NCI-H1092 treated with DMSO at 0.1 percent for 48 hours (cell line): ENCODE results near the gene TP53I11.

Experiments used
- DNase-seq: peaks from one replicate; lab custom pipeline; 2025; lab: John Stamatoyannopoulos, UW

TP53I11 gene

GRCh38 chr11:44912270-44912987 is 38.3 kb downstream of the TP53I11 start:
- DNase-seq, result no peak

DNA sequence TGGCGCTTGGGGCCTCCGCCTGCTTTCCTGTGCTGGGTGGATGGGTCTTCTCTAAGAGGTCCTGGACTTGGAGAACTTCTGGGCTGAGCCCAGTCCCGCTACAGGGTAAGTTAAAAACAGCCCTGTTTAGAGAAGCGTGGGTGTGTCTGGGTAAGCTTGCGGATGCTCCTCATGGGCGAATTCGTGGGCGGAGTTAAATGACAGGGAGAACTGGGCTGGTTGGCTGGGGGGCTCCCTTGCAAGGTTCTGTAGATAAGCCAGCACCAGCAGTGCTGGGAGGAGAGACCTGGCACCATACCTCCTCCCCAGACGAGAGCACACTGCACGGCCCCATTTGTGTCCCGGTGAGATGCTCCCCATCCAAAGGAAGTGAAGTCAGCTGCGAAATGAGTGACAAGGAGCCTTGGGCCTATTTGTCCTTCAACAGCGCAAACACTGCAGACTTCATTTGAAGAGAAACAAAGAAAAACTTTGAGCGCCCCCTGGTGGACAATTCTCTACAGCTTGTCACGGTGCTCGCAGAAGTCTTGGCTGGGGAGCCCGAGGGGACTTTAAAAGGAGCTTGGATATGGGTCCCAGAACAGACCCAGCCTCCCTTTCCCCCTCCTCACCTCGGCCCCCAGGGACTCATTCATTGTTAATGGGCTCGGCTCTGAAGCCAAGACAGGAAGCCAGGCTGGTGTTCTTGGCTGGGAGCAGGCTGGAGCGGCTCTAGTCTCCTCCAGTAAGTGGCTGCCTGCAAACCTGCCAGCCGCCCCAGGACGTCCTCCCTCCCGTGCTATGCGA is 39.5 kb downstream of the TP53I11 start:
- DNase-seq, result peak; percentile 85

DNA sequence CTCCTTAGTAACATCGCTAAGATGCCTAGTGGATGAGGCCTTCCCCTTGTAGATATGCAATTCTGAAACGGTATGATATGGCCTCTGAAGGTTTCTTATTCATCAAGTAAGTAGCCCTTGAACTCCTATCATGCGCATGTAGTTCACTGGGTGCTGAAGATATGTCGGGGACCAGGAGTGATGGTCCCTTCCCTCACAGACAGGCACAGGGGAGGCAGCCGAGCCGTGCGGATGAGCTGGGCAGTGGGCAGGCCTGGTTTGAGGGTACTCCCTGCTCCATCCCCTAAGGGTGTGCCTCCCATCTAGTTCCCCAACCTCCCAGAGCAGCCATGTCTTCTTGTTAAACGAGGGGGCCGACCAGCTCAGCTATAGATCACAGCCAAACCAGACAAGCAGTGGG is 40.1 kb downstream of the TP53I11 start:
- no peak for DNase-seq

DNA sequence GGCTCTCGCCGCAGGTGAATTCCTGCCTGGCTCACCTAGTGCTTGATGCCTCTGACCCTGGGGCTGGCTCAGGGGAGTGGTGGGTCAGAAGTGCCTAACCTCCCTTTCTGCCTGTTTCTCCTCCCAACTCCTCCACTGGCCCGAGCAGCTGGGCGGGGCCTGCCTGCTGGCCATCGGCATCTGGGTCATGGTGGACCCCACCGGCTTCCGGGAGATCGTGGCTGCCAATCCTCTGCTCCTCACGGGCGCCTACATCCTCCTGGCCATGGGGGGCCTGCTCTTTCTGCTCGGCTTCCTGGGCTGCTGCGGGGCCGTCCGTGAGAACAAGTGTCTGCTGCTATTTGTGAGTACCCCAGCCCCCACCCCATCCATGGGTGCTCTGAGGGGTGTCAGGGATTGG is 41.1 kb downstream of the TP53I11 start:
- no peak for DNase-seq

- no peak for DNase-seq
Observed at GRCh38 chr11:44906649-44907048, 44.0 kb downstream of the TP53I11 start.

- DNase-seq, result no peak
Observed at GRCh38 chr11:44905131-44905866, 45.4 kb downstream of the TP53I11 start.

GRCh38 chr11:44904261-44905020 is 46.2 kb downstream of the TP53I11 start:
- DNase-seq, result no peak

DNA sequence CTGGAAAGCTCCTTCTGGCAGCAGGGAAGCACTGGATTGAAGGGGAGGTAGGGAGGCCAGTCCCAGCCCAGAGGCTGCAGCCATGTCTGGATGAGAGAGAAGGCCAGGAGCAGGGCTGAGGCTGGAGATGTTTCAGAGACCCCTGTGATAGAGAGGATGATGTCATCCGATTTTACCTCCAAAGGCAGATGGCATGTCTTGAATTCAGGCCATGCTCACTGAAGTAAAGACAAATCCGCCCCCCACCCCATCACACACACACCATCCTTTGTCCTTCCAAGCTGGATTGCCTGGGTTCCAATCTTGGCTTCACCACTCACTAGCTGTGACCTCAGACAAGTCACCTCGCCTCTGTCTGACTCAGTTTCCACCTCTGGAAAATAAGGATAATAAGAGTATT is 47.2 kb downstream of the TP53I11 start:
- DNase-seq, result no peak

GRCh38 chr11:44903035-44903434 is 47.6 kb downstream of the TP53I11 start:
- no peak for DNase-seq

- DNase-seq, result no peak
Observed at GRCh38 chr11:44901786-44902185, 48.9 kb downstream of the TP53I11 start.

- no peak for DNase-seq
Observed at GRCh38 chr11:44901120-44901633, 49.5 kb downstream of the TP53I11 start.

GRCh38 chr11:44899959-44900358 is 50.7 kb downstream of the TP53I11 start:
- DNase-seq, result no peak

DNA sequence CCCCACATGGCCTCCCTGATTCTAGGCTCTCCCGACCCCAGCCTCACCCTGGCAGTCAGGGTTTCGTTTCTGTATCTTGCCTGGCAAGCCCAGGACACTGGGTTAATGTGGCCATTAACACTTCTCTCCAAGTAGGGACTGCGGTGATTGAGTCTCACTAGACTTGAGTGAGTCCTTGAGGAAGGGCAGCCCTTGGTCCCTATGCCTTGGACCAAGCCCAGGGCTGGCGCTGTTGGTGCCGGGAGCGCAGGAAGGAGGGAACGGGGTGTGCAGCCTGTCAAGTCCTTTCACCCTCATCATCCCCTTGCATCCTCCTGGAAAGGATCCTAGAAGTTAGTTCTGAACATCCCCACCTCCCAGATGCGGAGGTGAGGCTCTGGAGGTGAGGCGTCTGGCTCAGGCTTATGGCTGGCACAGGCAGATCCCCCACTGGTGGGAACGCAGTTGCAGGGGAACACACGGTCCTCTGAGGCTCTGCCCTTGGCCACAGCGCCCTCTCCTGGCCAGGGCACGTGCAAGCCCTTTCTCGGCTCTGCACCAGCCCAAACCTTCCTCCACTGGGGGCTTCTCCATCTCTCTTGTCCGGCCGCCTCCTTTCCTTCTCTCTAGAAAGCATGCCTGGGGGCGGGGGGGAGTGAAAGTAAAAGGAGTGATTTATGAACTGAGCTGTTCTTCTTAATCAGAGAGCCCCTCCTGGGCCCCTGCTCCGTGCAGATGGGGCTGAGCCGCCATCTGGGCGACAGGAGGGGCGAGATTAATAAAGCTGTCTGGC is 56.7 kb downstream of the TP53I11 start:
- DNase-seq, result peak; percentile 61

GRCh38 chr11:44893308-44893822 is 57.3 kb downstream of the TP53I11 start:
- DNase-seq, result peak; percentile 33

DNA sequence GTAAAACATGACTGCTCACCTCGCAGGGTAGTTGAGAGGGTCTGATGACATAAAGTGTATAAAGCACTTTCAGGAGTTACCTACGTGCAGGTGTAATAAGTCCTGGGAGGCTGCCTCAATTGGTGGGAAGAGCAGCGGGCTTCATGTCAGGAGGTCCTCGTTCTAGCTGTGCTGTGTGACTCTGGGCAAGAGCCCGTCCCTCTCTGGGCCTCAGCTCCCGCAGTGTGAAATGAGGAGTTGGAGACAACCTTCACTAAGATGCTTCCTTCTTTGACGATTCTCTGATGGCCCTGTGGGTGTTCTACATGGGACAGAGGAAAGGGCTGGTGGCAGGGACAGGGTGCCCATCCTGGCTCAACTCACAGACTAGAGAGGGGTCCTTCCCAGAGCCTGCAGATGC is 57.8 kb downstream of the TP53I11 start:
- no peak for DNase-seq

DNA sequence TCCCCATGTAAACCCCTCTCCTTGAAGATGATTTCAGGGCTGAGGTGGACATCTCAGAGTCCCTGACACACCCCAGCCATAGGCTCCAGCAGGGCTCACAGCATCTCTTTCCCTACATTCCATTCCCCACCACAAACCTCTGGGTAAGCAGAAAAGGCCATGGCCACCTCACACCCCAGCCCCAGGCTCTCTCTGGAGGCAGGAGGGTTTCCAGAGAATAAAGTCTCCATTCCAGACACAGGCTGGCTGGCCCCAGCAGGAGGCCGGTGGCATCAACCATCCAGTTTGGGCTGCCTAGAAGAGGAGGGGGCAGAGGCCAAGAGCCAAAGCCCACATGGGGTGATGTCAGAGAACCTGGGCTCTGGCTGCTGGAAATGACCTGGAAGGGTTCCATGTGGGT is 61.4 kb downstream of the TP53I11 start:
- no peak for DNase-seq

DNA sequence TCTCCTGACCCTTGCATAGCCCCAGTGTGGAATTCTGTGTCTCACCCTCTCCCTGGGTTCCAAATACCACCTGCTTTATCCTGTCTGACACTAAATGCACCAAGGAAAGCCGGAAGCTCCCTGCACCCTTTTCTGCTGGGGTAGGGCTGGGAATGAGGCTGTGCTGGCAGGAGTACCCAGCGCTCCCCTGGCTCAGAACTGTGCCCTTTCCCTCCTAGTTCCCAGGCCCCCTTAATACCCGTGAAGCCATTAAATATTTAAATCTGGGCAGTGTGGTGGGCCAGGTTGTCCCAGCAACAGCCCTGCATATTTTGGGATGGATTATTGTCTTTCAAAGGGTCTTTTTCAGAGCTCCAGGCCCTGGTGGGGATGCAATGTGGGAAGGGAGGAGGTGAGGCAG is 63.0 kb downstream of the TP53I11 start:
- DNase-seq, result no peak

- no peak for DNase-seq
Observed at GRCh38 chr11:44886790-44887140, 63.9 kb downstream of the TP53I11 start.

- DNase-seq, result no peak
Observed at GRCh38 chr11:44885919-44886789, 64.5 kb downstream of the TP53I11 start.
